Neural crest cell (in vitro differentiated cells): Measurements from ENCODE around the gene FBN3. TPM values are rescaled to one million over a fixed set of nuclear protein-coding genes. Genes with fewer than 3 reads are reported as not detected.

Experiments used
- DNase-seq: peaks from one replicate; pipeline ENCODE4 v3.0.0; 2021; ENCODE audit warnings: low read depth, mixed read lengths, low spot score
- H3K27ac Mint-ChIP-seq: one replicate; pipeline ENCODE4 v1.8.0; 2021; ENCODE audit warnings: mild to moderate bottlenecking, mixed read lengths; ENCODE audit not compliant: unreplicated experiment
- H3K27me3 Mint-ChIP-seq: 2 replicates; pipeline ENCODE4 v1.8.0; 2021; ENCODE audit warnings: low read depth, mild to moderate bottlenecking, mixed read lengths
- H3K36me3 Mint-ChIP-seq: 2 replicates; pipeline ENCODE4 v1.8.0; 2021; ENCODE audit warnings: low read depth, mild to moderate bottlenecking, mixed read lengths
- H3K4me1 Mint-ChIP-seq: 2 replicates; pipeline ENCODE4 v1.8.0; 2021; ENCODE audit warnings: mixed read lengths
- H3K4me3 Mint-ChIP-seq: one replicate; pipeline ENCODE4 v1.8.0; 2021; ENCODE audit warnings: mild to moderate bottlenecking, mixed read lengths
- H3K9me3 Mint-ChIP-seq: 2 replicates; pipeline ENCODE4 v1.8.0; 2021; ENCODE audit warnings: mixed read lengths
- CTCF ChIP-seq: fragments of 200-600 bp; sonication (generic); conservative IDR thresholded peaks from 2 replicates; pipeline ENCODE4 v1.5.0; 2021; ENCODE audit warnings: antibody characterized with exemption, mild to moderate bottlenecking
- total RNA-seq: library from RNA; stranded (reverse); gene quantifications from 2 replicates; pipeline ENCODE4 v1.2.1, GENCODE V29; 2021

The FBN3 gene
- total RNA-seq, 1 donor from 2014 or later: 13.9 TPM

DNA sequence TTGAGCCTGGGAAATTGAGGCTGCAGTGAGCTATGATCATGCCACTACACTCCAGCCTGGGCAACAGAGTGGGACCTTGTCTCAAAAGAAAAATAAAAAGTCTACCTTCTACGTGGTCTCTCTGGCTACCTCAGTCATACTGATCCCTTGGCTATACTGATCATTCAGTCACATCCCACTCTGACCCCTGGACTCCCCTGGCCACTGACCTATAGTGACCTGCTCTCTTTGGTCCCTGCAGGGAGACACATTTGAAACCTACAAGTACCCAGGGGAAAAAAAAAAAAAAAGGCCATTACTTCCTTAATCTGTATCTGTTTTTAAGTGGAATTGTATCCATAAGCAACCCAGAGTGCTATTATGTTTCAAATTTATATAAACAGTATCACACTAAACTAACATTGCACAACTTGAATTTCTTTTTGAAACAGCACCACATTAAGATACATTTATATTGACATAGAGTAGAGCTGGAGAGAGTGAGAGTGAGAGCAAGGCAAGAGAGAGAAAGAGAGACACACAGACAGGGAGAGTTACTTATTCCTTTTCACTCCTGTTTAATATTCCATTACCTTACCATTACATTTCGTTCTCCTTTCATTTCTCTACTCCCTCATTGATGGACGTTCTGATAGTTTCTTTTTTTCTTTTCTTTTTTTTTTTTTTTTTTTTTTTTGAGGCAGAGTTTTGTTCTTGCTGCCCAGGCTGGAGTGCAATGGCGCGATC lies 36.1 kb upstream of the FBN3 start:
- TF ChIP-seq CTCF: no peak
- H3K27ac Mint-ChIP-seq: no peak overlapping the region
- H3K4me3 Mint-ChIP-seq: no peak overlapping the region
- no peaks in the 10 kb centered on the region for H3K9me3 Mint-ChIP-seq
- H3K36me3 Mint-ChIP-seq: no peaks in the 10 kb centered on the region
- no peak for DNase-seq
- peaks cover 16% of the 10 kb centered on the region for H3K4me1 Mint-ChIP-seq
- no peaks in the 10 kb centered on the region for H3K27me3 Mint-ChIP-seq

- no peaks in the 10 kb centered on the region for H3K9me3 Mint-ChIP-seq
- H3K4me1 Mint-ChIP-seq: peaks cover 16% of the 10 kb centered on the region
- DNase-seq: no peak
- TF ChIP-seq CTCF: no peak
- no peak overlapping the region for H3K4me3 Mint-ChIP-seq
- H3K27me3 Mint-ChIP-seq: no peaks in the 10 kb centered on the region
- H3K36me3 Mint-ChIP-seq: no peaks in the 10 kb centered on the region
- H3K27ac Mint-ChIP-seq: no peak overlapping the region
Observed at GRCh38 chr19:8184274-8184673, 34.9 kb upstream of the FBN3 start.

DNA sequence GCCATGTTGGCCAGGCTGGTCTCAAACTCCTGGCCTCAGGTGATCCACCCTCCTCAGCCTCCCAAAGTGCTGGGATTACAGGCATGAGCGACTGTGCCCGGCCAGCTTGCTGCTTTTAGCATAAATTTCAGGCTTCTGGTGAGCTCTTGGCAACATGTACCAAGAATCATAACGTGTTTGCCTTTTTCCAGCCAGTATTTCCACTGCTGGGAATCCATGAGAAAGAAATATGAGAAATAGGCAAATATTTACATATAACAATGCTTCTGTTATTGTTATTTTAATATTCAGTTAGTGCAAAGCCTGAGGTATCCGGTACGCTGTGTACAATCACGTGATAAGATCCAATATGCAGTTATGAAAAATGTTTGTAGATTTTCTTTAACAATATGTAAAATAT lies 30.6 kb upstream of the FBN3 start:
- DNase-seq: no peak
- Mint-ChIP-seq H3K4me1 (peaks cover 4% of the 10 kb centered on the region), H3K27ac (no peak overlapping the region)

DNA sequence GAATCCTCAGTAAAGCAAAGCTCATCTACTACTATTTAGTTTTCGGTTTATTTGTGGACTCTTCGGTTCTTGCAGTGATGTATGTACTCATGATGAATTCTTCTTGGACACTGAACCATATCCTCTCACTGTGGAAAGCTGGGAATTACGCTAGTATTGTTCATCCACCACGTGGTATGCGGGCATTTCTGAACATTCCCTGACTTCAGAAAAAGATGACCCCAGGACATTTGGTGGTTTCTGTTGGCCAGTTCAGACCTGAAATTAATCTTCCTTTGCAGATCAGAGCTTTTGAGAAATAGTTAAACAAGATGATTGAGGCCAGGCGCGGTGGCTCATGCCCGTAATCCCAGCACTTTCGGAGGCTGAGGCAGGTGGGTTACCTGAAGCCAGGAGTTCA lies 25.3 kb upstream of the FBN3 start:
- H3K9me3 Mint-ChIP-seq: no peaks in the 10 kb centered on the region
- H3K4me3 Mint-ChIP-seq: no peak overlapping the region
- H3K36me3 Mint-ChIP-seq: no peaks in the 10 kb centered on the region
- H3K27me3 Mint-ChIP-seq: no peaks in the 10 kb centered on the region
- no peak overlapping the region for H3K27ac Mint-ChIP-seq
- TF ChIP-seq CTCF: no peak
- H3K4me1 Mint-ChIP-seq: no peaks in the 10 kb centered on the region
- no peak for DNase-seq

More for the DNA sequence above, 30.6 kb upstream of the FBN3 start:
- Mint-ChIP-seq H3K4me3 (no peak overlapping the region), H3K9me3 (no peaks in the 10 kb centered on the region), H3K36me3 (no peaks in the 10 kb centered on the region), H3K27me3 (no peaks in the 10 kb centered on the region)
- no peak for TF ChIP-seq CTCF

- Mint-ChIP-seq H3K4me3 (no peak overlapping the region), H3K27ac (no peak overlapping the region), H3K27me3 (no peaks in the 10 kb centered on the region), H3K4me1 (peaks cover 1% of the 10 kb centered on the region), H3K36me3 (no peaks in the 10 kb centered on the region), H3K9me3 (no peaks in the 10 kb centered on the region)
- TF ChIP-seq CTCF: no peak
- DNase-seq: no peak
Observed at GRCh38 chr19:8168537-8168936, 19.1 kb upstream of the FBN3 start.
